ENCODE results near the gene CHST11.
A peak's percentile ranks its signal among the peaks of the same experiment; 100 is the strongest.

Gene CHST11

DNA sequence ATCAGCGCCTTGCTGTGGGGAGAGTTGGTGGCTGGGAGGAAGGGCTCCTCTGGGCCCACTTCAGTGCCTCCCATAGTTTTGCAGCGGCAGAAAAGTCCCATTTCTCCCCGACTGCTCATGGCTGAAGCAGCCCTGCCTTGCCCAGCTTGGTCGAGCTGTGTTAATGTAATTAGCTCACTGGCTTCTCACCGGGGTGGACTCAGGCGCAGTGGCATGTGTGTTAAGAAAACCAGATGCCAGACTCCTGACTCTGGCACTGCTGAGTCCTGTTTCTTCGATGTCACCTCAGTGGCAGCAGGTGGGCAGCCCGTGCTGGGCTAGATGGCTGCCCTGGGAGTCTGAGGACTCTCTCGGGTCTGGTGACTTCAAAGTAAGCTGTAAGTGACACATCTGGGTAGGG is 47.4 kb downstream of the CHST11 start:
- no peak for DNase-seq (ENCODE audit: low spot score)

- no peak for DNase-seq (ENCODE audit: low spot score)
Observed at GRCh38 chr12:104505095-104505818, 48.5 kb downstream of the CHST11 start.

- DNase-seq (ENCODE audit: low spot score) = no peak
Observed at GRCh38 chr12:104506676-104507401, 50.1 kb downstream of the CHST11 start.

DNA sequence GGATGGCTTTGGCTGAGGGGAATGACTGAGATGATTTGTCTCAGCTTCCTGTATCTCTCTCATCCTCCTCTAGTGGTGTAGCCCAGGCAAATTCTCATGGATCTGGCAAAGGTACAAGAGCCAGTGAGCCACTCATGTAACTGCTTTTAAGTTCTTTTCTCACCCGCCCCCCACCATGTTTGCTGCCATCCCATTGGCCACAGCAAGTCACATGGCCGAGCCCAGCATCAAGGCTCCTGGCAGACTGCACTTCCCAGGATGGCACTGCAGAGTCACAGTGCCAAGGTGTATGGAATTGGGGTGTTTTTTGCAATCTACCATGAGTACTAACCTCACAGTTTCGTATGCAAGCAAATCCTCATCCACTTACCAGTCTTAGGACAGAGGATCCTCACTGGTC is 50.9 kb downstream of the CHST11 start:
- no peak for DNase-seq (ENCODE audit: low spot score)

GRCh38 chr12:104508752-104509446 is 52.2 kb downstream of the CHST11 start:
- DNase-seq (ENCODE audit: low spot score) = no peak

DNA sequence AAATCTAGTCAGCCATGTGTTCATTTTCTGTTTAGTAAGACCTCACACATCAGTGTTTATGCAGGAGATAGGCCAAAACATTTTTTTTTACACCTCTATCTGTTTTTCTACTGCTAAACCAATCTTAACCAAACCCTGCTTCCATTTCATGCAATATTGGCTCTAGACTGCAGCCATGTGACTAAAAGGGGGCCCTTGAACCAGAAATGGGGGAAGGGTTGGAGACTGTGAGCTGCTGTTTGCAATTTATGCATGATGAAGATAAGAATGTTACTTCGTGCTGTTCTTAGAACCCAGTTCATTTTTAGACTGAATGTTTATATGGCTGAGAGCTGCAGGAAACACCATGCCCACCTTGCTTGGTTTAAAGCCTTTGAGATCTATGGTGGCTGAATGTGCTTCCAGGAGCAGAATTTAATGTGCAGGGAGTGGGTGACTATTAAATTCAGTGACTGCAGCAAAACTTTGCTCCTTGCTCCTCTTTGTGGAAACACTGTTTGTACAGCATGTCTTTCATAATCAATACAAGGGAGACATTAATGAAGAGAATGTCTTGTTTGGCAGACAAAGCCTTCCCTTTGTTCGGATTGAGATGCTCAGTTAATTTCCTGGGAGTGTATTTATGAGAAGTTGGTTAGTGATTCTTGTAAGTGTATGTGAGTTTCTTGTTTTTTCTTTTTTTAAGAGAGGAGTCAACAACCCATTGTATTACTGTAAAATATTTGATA is 53.6 kb downstream of the CHST11 start:
- DNase-seq (ENCODE audit: low spot score) = no peak

DNA sequence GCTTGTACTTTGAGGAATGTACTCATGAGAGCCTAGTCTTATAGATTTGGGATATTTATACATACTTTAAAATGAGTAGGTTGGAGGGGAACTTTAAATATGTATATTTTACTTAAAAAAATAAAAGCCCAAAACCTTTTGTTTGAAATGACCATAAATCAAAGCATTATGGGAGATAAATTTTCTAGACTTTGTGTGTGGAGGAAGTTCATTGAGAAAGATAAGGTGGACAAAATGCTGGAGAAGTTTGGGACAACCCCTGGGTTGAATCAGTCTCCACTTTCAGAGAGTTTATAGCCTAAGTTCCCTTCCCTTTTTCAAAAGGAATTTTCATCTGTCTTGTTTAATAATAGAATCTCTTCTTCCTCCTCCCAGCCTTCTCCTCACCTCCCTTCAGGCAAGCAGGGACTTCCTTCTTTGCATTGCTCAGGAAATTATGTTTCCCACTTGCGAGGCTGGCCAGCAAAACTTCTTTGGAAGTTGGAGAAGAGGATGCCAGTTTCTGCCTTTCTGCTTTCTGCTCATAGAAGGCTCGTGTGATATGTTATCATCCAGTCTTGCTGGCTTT is 54.2 kb downstream of the CHST11 start:
- no peak for DNase-seq (ENCODE audit: low spot score)

GRCh38 chr12:104513681-104514080 is 56.9 kb downstream of the CHST11 start:
- no peak for DNase-seq (ENCODE audit: low spot score)

DNA sequence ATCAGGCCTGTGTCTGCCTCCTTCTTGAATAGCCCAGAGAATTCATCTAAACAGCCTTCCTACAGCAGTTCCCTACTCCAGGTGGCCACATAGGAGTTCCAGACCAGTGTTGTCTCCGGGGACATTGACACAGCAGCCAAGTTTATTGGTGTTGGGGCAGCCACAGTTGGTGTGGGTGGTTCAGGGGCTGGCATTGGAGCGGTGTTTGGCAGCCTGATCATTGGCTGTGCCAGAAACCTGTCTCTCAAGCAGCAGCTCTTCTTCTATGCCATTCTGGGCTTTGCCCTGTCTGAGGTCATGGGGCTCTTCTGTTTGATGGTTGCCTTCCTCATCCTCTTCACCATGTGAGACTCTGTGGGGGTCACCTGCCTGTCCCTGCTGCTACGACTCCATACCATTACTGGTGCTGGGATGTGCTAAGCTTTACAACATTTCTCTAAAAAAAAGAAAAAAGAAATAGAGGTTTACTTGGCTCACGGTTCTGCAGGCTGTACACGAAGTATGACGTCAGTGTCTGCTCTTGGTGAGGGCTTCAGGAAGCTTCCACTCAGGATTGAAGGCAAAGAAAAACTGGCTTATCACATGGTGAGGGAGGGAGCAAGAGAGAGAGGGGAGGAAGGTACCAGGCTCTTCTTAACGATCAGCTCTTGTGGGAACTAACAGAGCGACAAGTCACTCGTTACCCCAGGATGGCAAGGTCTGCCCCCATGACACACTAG is 57.5 kb downstream of the CHST11 start:
- DNase-seq (ENCODE audit: low spot score) = no peak

- no peak for DNase-seq (ENCODE audit: low spot score)
Observed at GRCh38 chr12:104515899-104516298, 59.2 kb downstream of the CHST11 start.

- DNase-seq (ENCODE audit: low spot score) = no peak
Observed at GRCh38 chr12:104516821-104517220, 60.1 kb downstream of the CHST11 start.

GRCh38 chr12:104517880-104518279 is 61.1 kb downstream of the CHST11 start:
- DNase-seq (ENCODE audit: low spot score) = no peak

- DNase-seq (ENCODE audit: low spot score) = no peak
Observed at GRCh38 chr12:104519190-104520019, 62.7 kb downstream of the CHST11 start.

DNA sequence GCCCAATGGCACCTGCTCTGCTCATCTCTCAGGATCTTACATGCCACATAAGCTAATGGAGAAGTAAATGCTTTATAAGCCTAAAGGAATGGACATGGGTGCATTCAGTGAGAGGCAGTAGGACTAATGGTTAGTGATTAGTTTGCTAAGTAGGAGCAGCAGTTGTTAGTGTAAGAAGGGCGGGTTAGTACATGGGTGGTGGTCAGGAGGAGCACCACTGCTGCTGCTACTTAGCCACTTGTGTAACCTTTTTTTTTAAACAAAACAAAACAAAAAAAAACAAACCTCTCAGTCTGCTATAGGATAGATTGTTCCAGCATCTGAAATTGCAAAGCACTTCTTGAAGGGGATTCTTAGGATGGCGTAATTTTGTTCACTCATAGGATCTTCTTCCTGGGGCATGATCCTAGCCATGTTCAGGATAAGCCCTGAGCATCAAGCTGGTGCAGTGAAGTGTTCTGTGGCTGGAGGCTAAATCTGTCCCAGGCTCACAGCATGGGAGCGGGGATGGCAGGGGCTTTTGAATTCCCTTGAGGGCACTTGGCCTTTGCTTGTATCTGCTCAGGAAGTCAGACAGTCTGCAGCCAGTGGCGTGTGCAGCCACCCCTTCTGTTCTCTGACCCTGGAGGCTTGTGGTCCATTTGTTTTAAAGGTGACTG is 63.6 kb downstream of the CHST11 start:
- no peak for DNase-seq (ENCODE audit: low spot score)

DNA sequence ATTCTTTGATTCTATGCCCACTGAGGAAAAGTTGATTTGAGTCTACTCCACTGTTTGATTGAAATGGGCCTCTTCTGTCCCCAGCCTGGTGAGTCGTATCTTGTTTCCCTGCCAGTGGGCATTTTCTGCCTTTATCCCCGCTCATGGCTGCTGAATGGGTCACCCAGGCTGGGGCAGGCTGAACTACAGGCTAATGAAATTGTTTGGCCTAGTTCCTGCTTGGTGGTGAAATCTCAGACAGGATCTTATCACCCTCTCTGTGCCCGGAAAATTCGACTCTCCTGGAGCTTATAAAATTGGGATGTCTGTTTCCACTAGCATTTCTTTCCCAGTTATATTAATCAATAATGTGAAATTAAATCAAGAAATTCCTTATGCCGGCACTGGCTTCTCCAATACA is 65.0 kb downstream of the CHST11 start:
- DNase-seq (ENCODE audit: low spot score) = peak; percentile 57

DNA sequence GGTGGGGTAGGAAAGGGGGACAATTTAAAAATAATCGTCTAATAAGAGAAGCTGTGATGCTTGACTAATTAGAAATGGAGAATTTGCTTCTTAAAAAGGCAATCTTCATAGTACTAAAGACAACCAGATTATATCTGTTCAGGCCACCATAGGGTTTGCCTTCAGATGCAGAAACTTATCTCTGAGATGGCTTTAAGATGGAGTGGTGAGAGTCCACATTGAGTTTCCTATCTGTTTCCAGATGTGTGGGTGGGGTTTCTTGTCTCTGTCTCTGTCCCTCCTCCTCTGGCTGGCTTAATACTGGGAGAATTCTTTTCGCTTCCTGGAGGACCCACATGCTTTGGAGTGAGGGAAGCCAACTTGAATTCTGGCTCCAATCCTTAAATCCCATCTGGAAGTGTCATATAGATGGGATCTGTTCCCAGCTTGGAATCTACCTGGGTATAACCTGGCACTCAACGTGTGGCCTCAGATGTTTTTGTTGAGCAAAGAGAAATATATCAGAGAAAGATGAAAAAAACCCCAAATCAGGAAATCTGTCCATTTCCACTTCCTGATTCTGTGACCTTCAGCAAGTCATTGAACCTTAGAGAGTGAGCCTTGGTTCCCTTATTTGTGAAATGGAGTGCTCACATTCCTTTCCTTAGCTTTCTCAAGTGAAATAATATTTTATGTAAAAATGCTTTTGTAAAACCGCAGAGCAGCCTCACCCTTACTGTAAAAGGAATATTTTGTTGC is 66.4 kb downstream of the CHST11 start:
- DNase-seq (ENCODE audit: low spot score) = no peak

- peak; percentile 38 for DNase-seq (ENCODE audit: low spot score)
Observed at GRCh38 chr12:104524034-104524832, 67.5 kb downstream of the CHST11 start.

- DNase-seq (ENCODE audit: low spot score) = no peak
Observed at GRCh38 chr12:104526320-104526719, 69.6 kb downstream of the CHST11 start.
